Measurements from ENCODE around the gene ADAR.

DNA sequence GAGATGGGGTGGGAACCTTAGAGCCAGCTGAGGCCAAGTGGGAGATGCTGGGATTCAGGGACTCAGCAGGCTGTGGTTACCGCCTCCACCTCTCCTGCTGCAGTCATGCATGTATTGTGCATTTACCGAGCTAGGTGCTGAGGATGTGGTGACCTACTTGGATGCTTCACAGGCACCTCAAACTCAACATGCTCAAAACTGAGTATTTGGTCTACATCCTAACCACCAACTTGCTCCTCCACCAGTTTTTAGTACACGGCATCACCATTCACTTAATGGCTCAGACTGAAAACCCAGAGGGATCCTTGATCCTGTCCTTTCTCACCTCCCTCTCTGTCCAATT is 34.8 kb downstream of the ADAR start:
- no peak for TF ChIP-seq POLR2A (IDR thresholded peaks at IDR 0.05; ENCODE audit: low read depth, low read length)
- TF ChIP-seq BHLHE40 (IDR thresholded peaks at IDR 0.05; ENCODE audit: low read depth, low read length): no peak
- TF ChIP-seq MAFK (IDR thresholded peaks at IDR 0.05; ENCODE audit: low read depth, low read length): no peak
- TF ChIP-seq SMC3 (IDR thresholded peaks at IDR 0.05; ENCODE audit: low read depth, low read length): no peak
- TF ChIP-seq, protein P1, sequence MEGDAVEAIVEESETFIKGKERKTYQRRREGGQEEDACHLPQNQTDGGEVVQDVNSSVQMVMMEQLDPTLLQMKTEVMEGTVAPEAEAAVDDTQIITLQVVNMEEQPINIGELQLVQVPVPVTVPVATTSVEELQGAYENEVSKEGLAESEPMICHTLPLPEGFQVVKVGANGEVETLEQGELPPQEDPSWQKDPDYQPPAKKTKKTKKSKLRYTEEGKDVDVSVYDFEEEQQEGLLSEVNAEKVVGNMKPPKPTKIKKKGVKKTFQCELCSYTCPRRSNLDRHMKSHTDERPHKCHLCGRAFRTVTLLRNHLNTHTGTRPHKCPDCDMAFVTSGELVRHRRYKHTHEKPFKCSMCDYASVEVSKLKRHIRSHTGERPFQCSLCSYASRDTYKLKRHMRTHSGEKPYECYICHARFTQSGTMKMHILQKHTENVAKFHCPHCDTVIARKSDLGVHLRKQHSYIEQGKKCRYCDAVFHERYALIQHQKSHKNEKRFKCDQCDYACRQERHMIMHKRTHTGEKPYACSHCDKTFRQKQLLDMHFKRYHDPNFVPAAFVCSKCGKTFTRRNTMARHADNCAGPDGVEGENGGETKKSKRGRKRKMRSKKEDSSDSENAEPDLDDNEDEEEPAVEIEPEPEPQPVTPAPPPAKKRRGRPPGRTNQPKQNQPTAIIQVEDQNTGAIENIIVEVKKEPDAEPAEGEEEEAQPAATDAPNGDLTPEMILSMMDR (conservative IDR thresholded peaks at IDR 0.05; ENCODE audit: low read depth, low read length): no peak
- no peak for TF ChIP-seq MXI1 (IDR thresholded peaks at IDR 0.05; ENCODE audit: borderline replicate concordance, low read depth, low read length)
- TF ChIP-seq, protein P2, sequence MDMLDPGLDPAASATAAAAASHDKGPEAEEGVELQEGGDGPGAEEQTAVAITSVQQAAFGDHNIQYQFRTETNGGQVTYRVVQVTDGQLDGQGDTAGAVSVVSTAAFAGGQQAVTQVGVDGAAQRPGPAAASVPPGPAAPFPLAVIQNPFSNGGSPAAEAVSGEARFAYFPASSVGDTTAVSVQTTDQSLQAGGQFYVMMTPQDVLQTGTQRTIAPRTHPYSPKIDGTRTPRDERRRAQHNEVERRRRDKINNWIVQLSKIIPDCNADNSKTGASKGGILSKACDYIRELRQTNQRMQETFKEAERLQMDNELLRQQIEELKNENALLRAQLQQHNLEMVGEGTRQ (IDR thresholded peaks at IDR 0.05; ENCODE audit: low read depth, low read length): no peak
- TF ChIP-seq, protein P3, sequence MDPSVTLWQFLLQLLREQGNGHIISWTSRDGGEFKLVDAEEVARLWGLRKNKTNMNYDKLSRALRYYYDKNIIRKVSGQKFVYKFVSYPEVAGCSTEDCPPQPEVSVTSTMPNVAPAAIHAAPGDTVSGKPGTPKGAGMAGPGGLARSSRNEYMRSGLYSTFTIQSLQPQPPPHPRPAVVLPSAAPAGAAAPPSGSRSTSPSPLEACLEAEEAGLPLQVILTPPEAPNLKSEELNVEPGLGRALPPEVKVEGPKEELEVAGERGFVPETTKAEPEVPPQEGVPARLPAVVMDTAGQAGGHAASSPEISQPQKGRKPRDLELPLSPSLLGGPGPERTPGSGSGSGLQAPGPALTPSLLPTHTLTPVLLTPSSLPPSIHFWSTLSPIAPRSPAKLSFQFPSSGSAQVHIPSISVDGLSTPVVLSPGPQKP (IDR thresholded peaks at IDR 0.05; ENCODE audit: borderline replicate concordance, low read depth, low read length): no peak
- no peak for TF ChIP-seq RAD21 (IDR thresholded peaks at IDR 0.05; ENCODE audit: low read length)
